ENCODE results near the gene KRTAP5-11. TPM values are rescaled to one million over a fixed set of nuclear protein-coding genes. Genes with fewer than 3 reads are reported as not detected.

The KRTAP5-11 gene
- total RNA-seq, 1 donor from 2014 or later, result not detected

DNA sequence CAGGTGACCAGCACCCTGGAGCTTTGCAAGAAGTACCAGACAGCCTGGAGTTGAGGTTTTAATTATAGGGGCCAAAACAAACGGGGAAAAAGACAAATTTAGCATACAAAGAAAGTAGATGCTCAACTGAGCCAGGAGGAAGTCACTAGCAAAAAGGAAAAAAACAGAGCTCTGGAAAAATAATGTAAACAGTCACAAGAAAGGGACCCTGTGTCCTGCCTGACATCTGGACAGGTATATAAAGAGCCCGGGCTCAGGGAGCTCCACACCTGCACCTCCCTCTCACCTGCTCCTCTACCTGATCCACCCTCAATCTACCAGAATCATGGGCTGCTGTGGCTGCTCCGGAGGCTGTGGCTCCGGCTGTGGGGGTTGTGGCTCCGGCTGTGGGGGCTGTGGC is 17.4 kb downstream of the KRTAP5-11 start, which contains the start of gene KRTAP5-10:
Gene KRTAP5-10, plus strand, starts transcription at position 301 of the 400 bp plus-strand sequence. Its CDS starts 25 bp downstream, at position 326.
- Mint-ChIP-seq H3K36me3 (no peaks in the 10 kb centered on the region), H3K4me3 (peak within 1 kb of the TSS; percentile 15), H3K9me3 (peaks cover 5% of the 10 kb centered on the region), H3K27me3 (peaks cover 24% of the 10 kb centered on the region), H3K27ac (no peak within 1 kb of the TSS), H3K4me1 (ENCODE audit: unreplicated experiment) (peaks cover 30% of the 10 kb centered on the region)
- TF ChIP-seq, protein P1, sequence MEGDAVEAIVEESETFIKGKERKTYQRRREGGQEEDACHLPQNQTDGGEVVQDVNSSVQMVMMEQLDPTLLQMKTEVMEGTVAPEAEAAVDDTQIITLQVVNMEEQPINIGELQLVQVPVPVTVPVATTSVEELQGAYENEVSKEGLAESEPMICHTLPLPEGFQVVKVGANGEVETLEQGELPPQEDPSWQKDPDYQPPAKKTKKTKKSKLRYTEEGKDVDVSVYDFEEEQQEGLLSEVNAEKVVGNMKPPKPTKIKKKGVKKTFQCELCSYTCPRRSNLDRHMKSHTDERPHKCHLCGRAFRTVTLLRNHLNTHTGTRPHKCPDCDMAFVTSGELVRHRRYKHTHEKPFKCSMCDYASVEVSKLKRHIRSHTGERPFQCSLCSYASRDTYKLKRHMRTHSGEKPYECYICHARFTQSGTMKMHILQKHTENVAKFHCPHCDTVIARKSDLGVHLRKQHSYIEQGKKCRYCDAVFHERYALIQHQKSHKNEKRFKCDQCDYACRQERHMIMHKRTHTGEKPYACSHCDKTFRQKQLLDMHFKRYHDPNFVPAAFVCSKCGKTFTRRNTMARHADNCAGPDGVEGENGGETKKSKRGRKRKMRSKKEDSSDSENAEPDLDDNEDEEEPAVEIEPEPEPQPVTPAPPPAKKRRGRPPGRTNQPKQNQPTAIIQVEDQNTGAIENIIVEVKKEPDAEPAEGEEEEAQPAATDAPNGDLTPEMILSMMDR (conservative IDR thresholded peaks at IDR 0.05), result no peak
- DNase-seq (ENCODE audit: extremely low spot score, unreplicated experiment), result no peak

DNA sequence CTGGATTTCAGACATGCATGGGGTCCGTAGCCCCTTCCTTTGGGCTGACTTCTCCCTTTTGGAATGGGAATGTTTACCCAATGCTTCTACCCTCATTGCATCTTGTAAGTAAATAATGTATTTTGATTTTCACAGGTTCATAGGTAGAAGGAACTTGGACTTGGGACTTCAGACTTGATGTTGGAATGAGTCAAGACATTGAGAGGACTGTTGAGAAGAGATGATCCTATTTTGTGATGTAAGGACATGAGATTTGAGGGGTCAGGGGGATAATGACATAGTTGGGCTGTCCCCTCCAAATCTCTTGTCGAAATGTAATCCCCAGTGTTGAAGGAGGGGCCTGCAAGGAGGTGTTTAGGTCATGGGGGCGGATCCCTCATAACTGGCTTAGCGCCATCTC is 18.2 kb downstream of the KRTAP5-11 start:
- DNase-seq (ENCODE audit: extremely low spot score, unreplicated experiment), result no peak
- no peaks in the 10 kb centered on the region for H3K36me3 Mint-ChIP-seq
- H3K4me1 Mint-ChIP-seq (ENCODE audit: unreplicated experiment), result peaks cover 30% of the 10 kb centered on the region
- peaks cover 24% of the 10 kb centered on the region for H3K27me3 Mint-ChIP-seq
- no peak overlapping the region for H3K27ac Mint-ChIP-seq
- peaks cover 5% of the 10 kb centered on the region for H3K9me3 Mint-ChIP-seq
- TF ChIP-seq, protein P1 (conservative IDR thresholded peaks at IDR 0.05), result no peak
- no peak overlapping the region for H3K4me3 Mint-ChIP-seq

DNA sequence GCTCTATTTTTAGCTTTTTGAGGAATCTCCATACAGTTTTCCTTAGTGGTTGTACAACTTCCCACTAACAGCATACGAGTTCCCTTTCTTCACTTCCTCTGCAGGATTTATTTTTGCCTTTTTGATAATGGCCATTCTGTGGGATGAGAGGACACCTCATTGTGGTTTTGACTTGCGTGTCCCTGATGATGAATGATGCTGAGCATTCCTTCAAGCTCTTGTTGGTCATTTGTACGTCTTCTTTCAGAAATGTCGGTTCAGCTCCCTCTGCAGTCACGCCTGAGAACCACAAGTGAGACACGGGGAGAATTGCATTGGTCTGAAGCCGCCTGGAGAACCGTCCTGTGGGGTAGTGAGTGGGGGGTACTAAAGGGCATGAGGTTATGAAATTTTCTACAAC is 19.3 kb downstream of the KRTAP5-11 start:
- Mint-ChIP-seq H3K9me3 (peaks cover 5% of the 10 kb centered on the region), H3K27me3 (peaks cover 24% of the 10 kb centered on the region), H3K27ac (no peak overlapping the region), H3K4me1 (ENCODE audit: unreplicated experiment) (peaks cover 30% of the 10 kb centered on the region), H3K36me3 (no peaks in the 10 kb centered on the region), H3K4me3 (no peak overlapping the region)
- DNase-seq (ENCODE audit: extremely low spot score, unreplicated experiment), result no peak
- TF ChIP-seq, protein P1 (conservative IDR thresholded peaks at IDR 0.05), result peak; percentile 63

DNA sequence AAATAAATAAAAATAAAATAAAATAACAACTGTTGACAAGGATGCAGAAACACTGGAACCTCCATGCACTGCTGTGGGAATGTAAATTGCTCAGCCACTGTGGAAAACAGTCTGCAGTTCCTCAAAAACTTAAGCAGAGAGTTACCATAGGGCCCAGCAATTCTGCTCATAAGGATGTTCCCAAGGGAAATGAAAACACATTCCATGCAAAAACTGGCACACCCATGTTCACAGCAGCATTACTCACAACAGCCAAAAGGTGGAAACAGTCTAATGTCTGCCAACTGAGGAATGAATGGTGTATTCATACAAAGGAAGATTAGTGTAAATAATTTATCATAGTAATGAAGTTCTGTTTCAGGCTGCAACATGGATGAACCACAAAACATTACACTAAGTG is 20.6 kb downstream of the KRTAP5-11 start:
- Mint-ChIP-seq H3K4me1 (ENCODE audit: unreplicated experiment) (peaks cover 20% of the 10 kb centered on the region), H3K9me3 (peaks cover 5% of the 10 kb centered on the region), H3K4me3 (no peak overlapping the region), H3K27ac (no peak overlapping the region), H3K36me3 (no peaks in the 10 kb centered on the region), H3K27me3 (peaks cover 20% of the 10 kb centered on the region)
- TF ChIP-seq, protein P1 (conservative IDR thresholded peaks at IDR 0.05), result no peak
- no peak for DNase-seq (ENCODE audit: extremely low spot score, unreplicated experiment)

DNA sequence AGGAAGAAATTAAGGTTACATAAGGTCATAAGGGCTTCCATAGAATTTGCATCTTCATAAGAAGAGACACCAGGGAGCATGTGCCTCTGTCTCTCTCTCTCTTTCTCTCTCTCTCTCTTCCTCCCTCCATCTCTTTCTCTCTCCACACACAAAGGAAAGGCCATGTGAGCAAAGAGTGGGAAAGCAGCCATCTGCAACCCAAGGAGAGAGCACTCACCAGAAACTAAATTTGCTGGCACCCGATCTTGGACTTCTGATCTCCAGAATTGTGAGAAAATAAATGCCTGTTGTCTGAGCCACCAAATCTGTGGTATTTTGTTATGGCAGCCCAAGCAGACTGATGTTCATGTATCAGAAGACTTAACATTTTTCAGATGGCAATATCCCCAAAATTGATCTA is 23.7 kb downstream of the KRTAP5-11 start:
- peaks cover 5% of the 10 kb centered on the region for H3K9me3 Mint-ChIP-seq
- DNase-seq (ENCODE audit: extremely low spot score, unreplicated experiment), result no peak
- H3K4me3 Mint-ChIP-seq, result no peak overlapping the region
- H3K36me3 Mint-ChIP-seq, result no peaks in the 10 kb centered on the region
- H3K4me1 Mint-ChIP-seq (ENCODE audit: unreplicated experiment), result no peaks in the 10 kb centered on the region
- H3K27ac Mint-ChIP-seq, result no peak overlapping the region
- TF ChIP-seq, protein P1 (conservative IDR thresholded peaks at IDR 0.05), result no peak
- peaks cover 13% of the 10 kb centered on the region for H3K27me3 Mint-ChIP-seq

DNA sequence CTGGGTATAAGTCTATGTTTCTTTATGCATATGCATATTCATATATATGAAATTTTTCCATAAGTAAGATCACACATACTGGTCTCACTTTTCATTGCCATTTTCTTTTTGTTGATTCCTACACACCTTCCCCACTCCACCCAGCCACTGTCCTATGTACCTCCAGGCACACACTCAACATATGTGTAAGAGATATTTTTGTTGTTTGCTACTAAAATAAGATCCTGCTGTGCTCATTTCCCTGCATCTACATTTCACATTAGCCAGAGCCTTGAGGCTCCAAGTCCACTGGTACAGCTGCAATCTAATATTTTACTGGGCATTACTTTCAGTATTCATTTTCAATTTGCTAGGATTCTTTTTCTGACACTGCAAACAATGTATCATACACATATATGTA is 25.4 kb downstream of the KRTAP5-11 start:
- peaks cover 6% of the 10 kb centered on the region for H3K27me3 Mint-ChIP-seq
- H3K36me3 Mint-ChIP-seq, result no peaks in the 10 kb centered on the region
- no peak for DNase-seq (ENCODE audit: extremely low spot score, unreplicated experiment)
- TF ChIP-seq, protein P1 (conservative IDR thresholded peaks at IDR 0.05), result no peak
- no peaks in the 10 kb centered on the region for H3K9me3 Mint-ChIP-seq
- H3K4me3 Mint-ChIP-seq, result no peak overlapping the region
- no peaks in the 10 kb centered on the region for H3K4me1 Mint-ChIP-seq (ENCODE audit: unreplicated experiment)
- H3K27ac Mint-ChIP-seq, result no peak overlapping the region
